ENCODE results near the gene MPEG1.
A peak's percentile ranks its signal among the peaks of the same experiment; 100 is the strongest.

The MPEG1 gene

DNA sequence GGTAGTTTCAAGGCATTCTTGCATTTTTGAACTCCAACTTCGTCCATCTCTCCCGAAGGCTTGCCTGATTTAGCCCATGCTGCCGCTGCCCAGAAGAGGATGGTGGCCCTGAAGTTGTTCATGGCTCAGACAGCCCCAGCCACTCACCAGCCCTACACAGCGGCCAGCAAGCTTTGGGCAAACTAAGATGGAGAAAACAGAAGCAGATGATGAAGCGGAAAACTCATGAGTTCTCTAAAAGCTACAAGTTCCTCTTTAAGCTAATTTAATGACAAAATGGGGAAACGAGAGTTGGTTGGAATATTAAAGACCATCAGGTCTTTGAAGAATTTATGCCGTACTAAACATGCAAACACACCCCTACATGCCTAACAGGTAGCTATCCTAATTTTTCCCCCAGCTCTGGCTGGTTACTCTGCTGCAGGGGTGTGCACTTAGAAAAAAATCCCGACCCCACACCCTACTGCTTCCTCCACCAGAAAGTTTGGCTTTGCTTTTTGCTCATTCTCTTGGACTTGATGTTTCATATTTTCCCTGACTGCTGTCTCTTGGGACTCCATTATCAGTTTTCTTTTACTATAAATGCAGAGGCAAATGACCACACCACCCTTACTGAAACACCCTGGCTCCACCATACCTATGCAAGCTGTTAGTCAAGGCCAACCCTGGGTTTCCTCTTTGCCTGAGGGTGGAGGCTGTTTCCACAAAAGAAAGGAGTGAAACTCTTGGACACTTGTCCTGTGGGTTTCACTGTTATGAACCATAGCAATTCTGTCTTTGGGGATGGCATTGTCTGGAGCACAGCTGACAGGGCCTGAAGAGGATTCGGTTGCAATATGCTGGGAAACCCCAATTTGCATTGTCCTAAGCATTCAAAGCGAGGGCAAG is at the start of gene MPEG1:
Gene MPEG1, minus strand, starts transcription at position 184 of the 888 bp plus-strand sequence. Its CDS starts 62 bp downstream, at position 122.
- DNase-seq: no peak

- DNase-seq: no peak
Measured at GRCh38 chr11:59262177-59262818, 49.6 kb upstream of the MPEG1 start.

- no peak for DNase-seq
Measured at GRCh38 chr11:59261150-59261549, 48.4 kb upstream of the MPEG1 start.

DNA sequence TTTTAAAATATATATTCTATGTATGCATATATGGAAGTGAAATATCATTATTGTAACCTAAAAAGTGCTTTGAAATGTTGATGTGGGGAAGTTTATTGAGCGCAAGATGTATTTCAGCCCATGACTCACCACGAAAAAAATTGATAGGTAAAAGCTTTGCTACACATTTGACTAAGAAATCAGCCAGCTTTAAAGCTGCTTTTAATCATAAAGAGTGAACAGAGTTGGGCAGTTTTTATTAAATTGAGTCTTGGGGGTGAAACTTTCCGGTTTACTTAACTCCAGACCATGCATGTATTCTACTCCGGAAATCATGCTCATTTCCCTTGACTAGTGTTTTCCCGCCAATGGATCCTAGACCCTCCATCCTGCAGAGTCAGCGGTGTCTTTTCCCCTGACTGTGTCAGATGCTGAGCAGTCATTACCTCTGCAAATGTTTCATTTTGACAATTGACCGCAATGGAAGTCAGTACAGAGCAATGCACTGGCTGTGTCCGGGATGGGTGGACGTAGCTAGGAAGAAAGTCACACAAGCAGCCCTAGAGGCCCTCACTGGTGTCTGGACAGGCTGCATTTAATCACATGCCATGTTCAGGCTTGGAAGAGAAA is 47.2 kb upstream of the MPEG1 start:
- no peak for DNase-seq

DNA sequence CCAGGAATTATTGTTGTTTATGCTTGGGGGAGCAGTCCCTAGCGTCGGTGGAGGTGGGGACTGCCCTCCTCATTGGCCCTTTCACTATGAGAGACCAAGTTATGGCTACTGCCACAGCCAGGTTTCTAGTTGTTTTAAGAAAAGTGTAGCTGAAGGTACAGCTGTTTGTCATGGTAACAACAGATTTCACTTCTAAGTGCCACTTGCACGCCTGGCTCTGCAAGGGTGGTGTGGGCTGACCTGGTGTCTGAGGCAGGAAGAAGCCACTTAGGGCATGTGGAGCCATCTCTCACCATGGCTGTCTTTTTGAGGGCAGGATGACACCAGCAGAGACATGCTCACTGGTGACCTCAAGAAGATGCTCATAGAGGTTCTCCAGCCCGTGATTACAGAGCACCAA is 46.3 kb upstream of the MPEG1 start:
- DNase-seq: no peak

DNA sequence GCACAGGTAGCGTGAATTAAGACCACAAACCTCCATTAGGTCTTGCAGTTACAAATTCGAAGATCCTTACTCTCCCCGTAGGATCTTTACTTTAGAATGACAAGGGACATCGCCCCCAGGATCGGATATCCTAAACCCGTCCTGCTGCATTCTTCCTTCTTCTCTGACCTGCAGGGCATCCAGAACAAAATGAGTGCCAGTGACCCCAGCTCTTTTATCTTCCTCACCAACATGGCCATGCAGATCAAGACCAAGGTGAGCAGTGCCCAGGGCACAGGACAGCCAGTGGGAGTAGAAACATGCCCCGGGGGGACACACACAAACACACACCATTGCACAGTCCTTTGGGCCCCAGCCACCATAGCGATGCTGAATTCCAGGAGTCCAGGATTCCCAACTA is 42.6 kb upstream of the MPEG1 start:
- DNase-seq: no peak

- no peak for DNase-seq
Measured at GRCh38 chr11:59254286-59254685, 41.6 kb upstream of the MPEG1 start.

DNA sequence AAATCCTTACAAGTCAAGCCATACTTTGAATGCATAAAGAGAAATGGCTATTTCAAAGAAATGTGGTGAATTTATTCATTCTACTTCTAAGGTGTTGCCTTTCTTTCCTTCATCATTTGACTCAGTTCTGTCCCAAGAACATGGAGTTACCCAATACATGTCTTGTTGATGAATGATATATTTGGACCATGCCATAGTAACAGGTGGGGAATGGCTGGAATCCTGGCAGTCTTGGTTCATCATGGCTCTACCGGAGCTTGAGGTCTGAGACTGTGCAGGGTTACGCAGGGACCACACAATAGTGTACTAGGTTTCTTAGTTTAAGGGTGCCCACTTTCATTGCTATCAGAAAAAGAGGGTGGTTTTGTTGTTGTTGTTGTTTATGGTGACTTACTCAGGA is 40.3 kb upstream of the MPEG1 start:
- DNase-seq: no peak

DNA sequence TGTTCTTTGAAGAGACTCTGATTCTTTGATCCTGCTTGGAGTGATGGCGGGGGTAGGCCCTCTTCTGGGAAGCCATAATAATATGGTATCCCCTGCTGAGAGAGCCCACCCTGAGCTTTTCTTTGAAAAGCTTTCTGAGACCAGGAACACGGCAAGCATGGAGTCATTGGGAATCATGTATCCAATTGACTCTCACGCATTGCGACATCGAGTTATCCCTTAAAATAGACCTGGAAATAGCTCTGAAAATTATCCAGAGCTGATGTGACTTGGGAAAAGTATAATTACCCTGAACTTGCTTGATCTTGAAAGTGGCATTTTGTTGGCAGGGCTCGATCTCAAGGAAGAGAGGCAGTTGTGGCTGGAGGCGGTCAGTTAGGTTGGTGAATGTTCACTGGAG is 36.8 kb upstream of the MPEG1 start:
- DNase-seq: no peak

DNA sequence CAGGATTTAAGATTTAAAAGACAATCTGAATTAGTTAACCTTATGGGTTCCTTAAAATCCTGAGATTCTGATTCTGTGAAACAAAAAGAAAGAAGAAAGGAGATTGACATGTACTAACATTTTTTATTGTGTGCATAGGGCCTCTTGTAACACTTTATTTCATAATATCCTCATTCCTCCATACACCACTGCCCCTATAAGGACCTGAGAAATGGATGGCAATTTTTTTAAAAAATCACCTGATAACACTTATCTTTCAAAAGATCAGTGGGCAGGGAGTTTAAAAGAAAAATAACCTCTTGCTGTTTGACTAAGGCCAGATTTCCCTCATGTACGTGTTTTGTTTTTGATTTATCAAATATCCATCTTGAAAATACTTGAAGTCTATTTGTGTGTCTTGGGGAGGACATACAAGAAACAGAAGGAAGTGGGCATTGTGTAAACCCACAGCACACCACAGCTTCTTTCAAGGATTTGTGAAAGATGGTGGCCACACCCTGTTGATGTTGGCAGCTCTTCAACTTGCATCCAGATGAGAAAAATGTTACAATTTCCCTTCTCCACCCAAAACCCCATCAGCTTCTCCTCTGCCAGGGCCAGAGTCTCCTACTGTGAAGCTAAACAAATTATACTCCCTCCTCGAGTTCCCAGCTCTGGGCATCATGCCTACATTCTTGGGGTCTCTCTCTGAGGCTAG is 35.0 kb upstream of the MPEG1 start:
- DNase-seq: peak; percentile 13

GRCh38 chr11:59243633-59244032 is 30.9 kb upstream of the MPEG1 start:
- DNase-seq: no peak

- no peak for DNase-seq
Measured at GRCh38 chr11:59240322-59240721, 27.6 kb upstream of the MPEG1 start.

GRCh38 chr11:59226396-59226795 is 13.7 kb upstream of the MPEG1 start:
- no peak for DNase-seq

- no peak for DNase-seq
Measured at GRCh38 chr11:59225017-59225416, 12.3 kb upstream of the MPEG1 start.

DNA sequence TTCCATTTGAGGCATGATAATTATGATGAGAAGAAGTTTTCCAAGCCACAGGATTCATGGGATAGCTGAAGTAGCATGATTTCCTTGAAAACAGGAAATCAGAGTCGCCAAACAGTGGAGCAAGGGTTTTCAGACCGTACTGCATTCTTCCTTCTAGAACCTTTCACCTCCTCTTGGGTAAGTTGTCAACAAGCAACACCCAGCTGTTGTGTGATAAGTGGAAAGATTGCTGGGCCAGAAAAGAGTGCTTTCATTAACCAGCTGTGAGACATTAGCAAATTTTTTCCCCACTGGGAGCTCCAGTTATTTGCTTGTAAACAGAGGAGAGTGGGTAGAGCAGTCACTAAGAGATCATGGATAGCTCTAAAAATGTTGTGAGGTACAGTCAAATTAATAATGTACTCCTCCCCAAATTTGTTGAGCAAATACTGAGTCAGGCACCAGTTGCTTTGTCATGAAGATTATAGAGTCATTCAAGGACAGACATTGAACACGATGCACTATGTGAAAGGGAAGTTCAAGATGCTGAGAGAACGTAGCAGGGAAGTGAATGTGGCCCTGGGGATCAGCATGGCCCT is 11.7 kb upstream of the MPEG1 start:
- DNase-seq: no peak

- no peak for DNase-seq
Measured at GRCh38 chr11:59223611-59224010, 10.9 kb upstream of the MPEG1 start.

- DNase-seq: no peak
Measured at GRCh38 chr11:59223177-59223576, 10.4 kb upstream of the MPEG1 start.

GRCh38 chr11:59222464-59223060 is 9.8 kb upstream of the MPEG1 start:
- peak; percentile 8 for DNase-seq

- DNase-seq: no peak
Measured at GRCh38 chr11:59221441-59221840, 8.7 kb upstream of the MPEG1 start.

DNA sequence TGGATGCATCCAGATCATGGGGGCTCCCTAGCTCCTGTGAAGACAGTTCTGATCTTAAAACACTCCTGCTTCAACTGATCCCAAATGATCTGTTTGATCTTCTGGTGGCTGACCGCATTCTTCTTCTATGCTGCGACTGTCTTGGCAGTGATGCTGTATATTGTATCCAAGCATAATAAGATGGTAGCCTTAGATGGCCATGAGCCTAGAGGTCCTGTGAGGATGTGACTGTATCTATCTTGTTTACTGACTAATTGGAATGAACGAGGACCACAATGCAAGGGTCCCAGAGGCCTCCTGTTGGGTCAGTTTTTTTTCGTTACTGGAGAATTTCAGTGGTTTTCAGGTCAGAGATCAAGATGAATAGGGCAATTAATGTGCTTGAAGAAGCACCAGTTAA is 7.1 kb upstream of the MPEG1 start:
- DNase-seq: no peak

- no peak for DNase-seq
Measured at GRCh38 chr11:59218893-59219292, 6.2 kb upstream of the MPEG1 start.

DNA sequence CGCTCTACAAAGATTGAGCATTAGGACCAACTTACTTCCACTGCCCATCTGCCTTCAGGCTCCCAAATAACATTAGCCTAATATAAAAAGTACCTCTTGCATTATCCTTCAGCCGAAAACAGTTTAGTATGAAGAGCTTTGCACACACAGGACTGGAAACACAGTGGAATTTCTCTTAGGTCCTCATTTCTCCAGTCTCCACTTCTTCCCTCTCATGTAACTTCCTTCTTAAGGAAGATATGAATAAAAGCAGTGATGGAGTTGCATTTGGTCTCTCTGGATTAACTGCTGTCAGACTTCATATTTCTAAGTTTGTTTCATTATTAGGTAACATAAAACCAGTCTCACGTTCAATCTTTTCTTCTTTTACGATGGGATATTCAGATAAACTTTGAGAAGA is 5.6 kb upstream of the MPEG1 start:
- DNase-seq: no peak
